ENCODE data around the gene DMXL2. TPM values are rescaled to one million over a fixed set of nuclear protein-coding genes. Genes with fewer than 3 reads are reported as not detected.

Gene DMXL2
- total RNA-seq, 1 experiment from 2014 or later, result 10.9 TPM

DNA sequence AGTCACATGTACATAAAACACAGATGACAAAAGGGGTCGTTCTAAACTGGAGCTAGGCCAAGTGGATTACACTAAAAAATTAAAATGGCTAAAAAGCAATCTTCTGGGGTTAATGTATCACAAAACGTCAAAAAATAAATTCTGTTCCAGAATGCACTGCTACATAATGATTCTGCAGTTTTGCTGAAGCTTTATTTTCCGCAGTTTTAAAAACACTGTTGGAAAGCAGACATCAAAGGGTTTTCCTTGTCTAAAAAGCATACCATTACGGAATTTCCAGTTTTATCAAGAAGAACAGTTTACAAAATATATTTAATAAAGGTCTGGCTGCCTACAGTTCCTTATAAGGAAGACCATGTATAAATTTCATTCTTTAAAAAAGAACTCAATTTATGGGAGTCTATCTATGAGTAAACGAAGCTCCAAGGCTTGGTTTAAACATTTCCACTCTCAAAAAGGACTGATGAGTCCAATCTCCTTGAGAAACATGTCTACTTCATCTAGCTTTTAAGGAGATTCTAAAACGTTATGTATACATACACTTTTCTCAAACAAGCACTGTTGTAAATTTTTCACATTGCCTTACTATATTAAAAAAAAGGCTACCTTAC is 1.3 kb downstream of the DMXL2 start:
- DNase-seq, result peak; percentile 6
- BruUV-seq (replicated peaks), result no TSS peak
- Histone ChIP-seq H2AFZ (ENCODE audit: low read length) (peak overlapping the region; percentile 89), H3K9ac (ENCODE audit: low read length) (peak overlapping the region; percentile 78), H3K36me3 (ENCODE audit: low read depth, low read length) (no peaks in the 10 kb centered on the region), H3K9me2 (replicated peaks; ENCODE audit: low read length) (no peaks in the 10 kb centered on the region), H3K4me1 (ENCODE audit: insufficient read depth, low read length) (peaks cover 14% of the 10 kb centered on the region), H3F3A (ENCODE audit: low read length, unreplicated experiment) (no peaks in the 10 kb centered on the region), H3K4me2 (ENCODE audit: low read length) (peak overlapping the region; percentile 89), H3K79me2 (ENCODE audit: low read length) (peaks cover 34% of the 10 kb centered on the region), H3K4me3 (ENCODE audit: low read length) (peak overlapping the region; percentile 86), H3K27me3 (ENCODE audit: low read length) (no peaks in the 10 kb centered on the region), H4K20me1 (ENCODE audit: low read length) (no peaks in the 10 kb centered on the region), H3K9me3 (ENCODE audit: low read length) (no peaks in the 10 kb centered on the region), H3K27ac (ENCODE audit: low read length) (no peak overlapping the region)
- POLR2A ChIA-PET (ENCODE audit: unreplicated experiment), result no interaction called here
- ATAC-seq, result no peak
- TF ChIP-seq CTCF (conservative IDR thresholded peaks at IDR 0.05; ENCODE audit: low read depth, low read length), result no peak
- no peak for TF ChIP-seq EZH2 (IDR thresholded peaks at IDR 0.05; ENCODE audit: low read length, unreplicated experiment)
- TF ChIP-seq EZH2phosphoT487 (IDR thresholded peaks at IDR 0.05; ENCODE audit: borderline replicate concordance, low read length), result no peak
- CTCF ChIA-PET, result no interaction called here
- intact Hi-C loops (cut with micrococcal nuclease), result no loop called here

GRCh38 chr15:51620641-51621040 is 1.9 kb downstream of the DMXL2 start:
- BruUV-seq (replicated peaks), result no TSS peak
- H3K27ac ChIP-seq (ENCODE audit: low read length), result no peak overlapping the region
- peaks cover 14% of the 10 kb centered on the region for H3K4me1 ChIP-seq (ENCODE audit: insufficient read depth, low read length)
- no peak for ATAC-seq
- peak overlapping the region; percentile 86 for H3K4me3 ChIP-seq (ENCODE audit: low read length)
- H3K9me3 ChIP-seq (ENCODE audit: low read length), result no peaks in the 10 kb centered on the region
- peaks cover 34% of the 10 kb centered on the region for H3K79me2 ChIP-seq (ENCODE audit: low read length)
- H3F3A ChIP-seq (ENCODE audit: low read length, unreplicated experiment), result no peaks in the 10 kb centered on the region
- CTCF ChIA-PET, result no interaction called here
- peak overlapping the region; percentile 78; the same call in 1 of the 2 replicates for H3K9ac ChIP-seq (ENCODE audit: low read length)
- intact Hi-C loops (cut with micrococcal nuclease), result no loop called here
- DNase-seq, result no peak
- H3K36me3 ChIP-seq (ENCODE audit: low read depth, low read length), result no peaks in the 10 kb centered on the region
- no peak for TF ChIP-seq CTCF (conservative IDR thresholded peaks at IDR 0.05; ENCODE audit: low read depth, low read length)
- TF ChIP-seq EZH2phosphoT487 (IDR thresholded peaks at IDR 0.05; ENCODE audit: borderline replicate concordance, low read length), result no peak
- TF ChIP-seq EZH2 (IDR thresholded peaks at IDR 0.05; ENCODE audit: low read length, unreplicated experiment), result no peak
- POLR2A ChIA-PET (ENCODE audit: unreplicated experiment), result no interaction called here
- no peaks in the 10 kb centered on the region for H3K9me2 ChIP-seq (replicated peaks; ENCODE audit: low read length)
- H4K20me1 ChIP-seq (ENCODE audit: low read length), result no peaks in the 10 kb centered on the region
- no peaks in the 10 kb centered on the region for H3K27me3 ChIP-seq (ENCODE audit: low read length)
- peak overlapping the region; percentile 89 for H2AFZ ChIP-seq (ENCODE audit: low read length)
- H3K4me2 ChIP-seq (ENCODE audit: low read length), result peak overlapping the region; percentile 89

GRCh38 chr15:51620122-51620521 is 2.4 kb downstream of the DMXL2 start:
- no peak overlapping the region for H2AFZ ChIP-seq (ENCODE audit: low read length)
- no peak overlapping the region for H3K27ac ChIP-seq (ENCODE audit: low read length)
- ATAC-seq, result no peak
- no peaks in the 10 kb centered on the region for H3K27me3 ChIP-seq (ENCODE audit: low read length)
- H3K9me3 ChIP-seq (ENCODE audit: low read length), result no peaks in the 10 kb centered on the region
- TF ChIP-seq EZH2phosphoT487 (IDR thresholded peaks at IDR 0.05; ENCODE audit: borderline replicate concordance, low read length) (no peak), EZH2 (IDR thresholded peaks at IDR 0.05; ENCODE audit: low read length, unreplicated experiment) (no peak), CTCF (conservative IDR thresholded peaks at IDR 0.05; ENCODE audit: low read depth, low read length) (no peak)
- H3K79me2 ChIP-seq (ENCODE audit: low read length), result peaks cover 34% of the 10 kb centered on the region
- no peak for DNase-seq
- H4K20me1 ChIP-seq (ENCODE audit: low read length), result no peaks in the 10 kb centered on the region
- ChIA-PET CTCF (no interaction called here), POLR2A (ENCODE audit: unreplicated experiment) (no interaction called here)
- H3K4me2 ChIP-seq (ENCODE audit: low read length), result peak overlapping the region; percentile 89
- H3K4me1 ChIP-seq (ENCODE audit: insufficient read depth, low read length), result peaks cover 14% of the 10 kb centered on the region
- H3K9ac ChIP-seq (ENCODE audit: low read length), result no peak overlapping the region
- H3K4me3 ChIP-seq (ENCODE audit: low read length), result no peak overlapping the region
- no peaks in the 10 kb centered on the region for H3K36me3 ChIP-seq (ENCODE audit: low read depth, low read length)
- intact Hi-C loops (cut with micrococcal nuclease), result no loop called here
- BruUV-seq (replicated peaks), result no TSS peak
- no peaks in the 10 kb centered on the region for H3K9me2 ChIP-seq (replicated peaks; ENCODE audit: low read length)
- no peaks in the 10 kb centered on the region for H3F3A ChIP-seq (ENCODE audit: low read length, unreplicated experiment)

Data from PC-3 (cell line).